GM10847 (cell line): ENCODE measurements around the gene WBP11.

Source experiments
- POLR2A ChIP-seq: IDR thresholded peaks from 2 replicates; pipeline ENCODE4 v1.6.1; 2011; ENCODE audit not compliant: insufficient read length; ENCODE audit errors: extremely low read depth

The WBP11 gene

GRCh38 chr12:14781563-14781962, 21.7 kb downstream of the WBP11 start:
- TF ChIP-seq POLR2A: no peak

- TF ChIP-seq POLR2A: no peak
Measured at GRCh38 chr12:14780859-14781258, 22.4 kb downstream of the WBP11 start.

GRCh38 chr12:14779834-14780233, 23.4 kb downstream of the WBP11 start:
- no peak for TF ChIP-seq POLR2A

DNA sequence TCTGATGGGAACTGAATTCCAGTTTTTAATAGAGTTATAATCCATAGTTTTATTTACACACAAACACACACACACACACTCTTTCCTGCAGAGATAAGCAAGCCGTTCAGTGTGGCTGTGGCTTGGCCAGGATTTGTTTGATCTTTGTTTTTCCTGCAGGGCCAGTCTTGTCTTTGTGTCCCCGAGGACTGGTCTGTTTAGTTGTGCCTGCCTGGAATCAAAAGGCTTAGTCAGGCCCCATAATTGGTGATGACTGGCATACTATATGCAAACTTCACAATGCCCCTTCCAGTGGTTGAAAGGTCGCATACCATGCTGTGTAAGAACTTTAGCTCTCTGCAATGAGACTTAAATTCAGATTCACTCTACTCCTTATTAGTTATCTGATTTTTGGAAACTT, 26.0 kb downstream of the WBP11 start:
- TF ChIP-seq POLR2A: no peak

- no peak for TF ChIP-seq POLR2A
Measured at GRCh38 chr12:14776236-14776961, 26.9 kb downstream of the WBP11 start.

DNA sequence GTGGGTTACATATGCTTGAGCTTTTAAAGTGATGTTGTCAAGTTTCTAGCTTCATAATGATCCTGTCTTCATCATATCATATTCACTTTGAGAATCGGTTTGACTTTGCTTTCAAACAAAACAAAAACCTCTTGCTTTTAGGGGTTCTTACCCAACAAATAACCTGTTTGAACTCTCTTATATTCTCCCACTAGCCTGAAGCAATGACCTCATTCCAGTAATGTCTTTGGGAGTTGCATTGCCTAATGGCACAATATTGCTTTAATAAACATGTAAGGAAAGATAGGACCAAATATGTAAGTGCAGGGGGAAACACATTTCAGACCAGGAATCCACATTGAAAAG, 27.7 kb downstream of the WBP11 start:
- no peak for TF ChIP-seq POLR2A

DNA sequence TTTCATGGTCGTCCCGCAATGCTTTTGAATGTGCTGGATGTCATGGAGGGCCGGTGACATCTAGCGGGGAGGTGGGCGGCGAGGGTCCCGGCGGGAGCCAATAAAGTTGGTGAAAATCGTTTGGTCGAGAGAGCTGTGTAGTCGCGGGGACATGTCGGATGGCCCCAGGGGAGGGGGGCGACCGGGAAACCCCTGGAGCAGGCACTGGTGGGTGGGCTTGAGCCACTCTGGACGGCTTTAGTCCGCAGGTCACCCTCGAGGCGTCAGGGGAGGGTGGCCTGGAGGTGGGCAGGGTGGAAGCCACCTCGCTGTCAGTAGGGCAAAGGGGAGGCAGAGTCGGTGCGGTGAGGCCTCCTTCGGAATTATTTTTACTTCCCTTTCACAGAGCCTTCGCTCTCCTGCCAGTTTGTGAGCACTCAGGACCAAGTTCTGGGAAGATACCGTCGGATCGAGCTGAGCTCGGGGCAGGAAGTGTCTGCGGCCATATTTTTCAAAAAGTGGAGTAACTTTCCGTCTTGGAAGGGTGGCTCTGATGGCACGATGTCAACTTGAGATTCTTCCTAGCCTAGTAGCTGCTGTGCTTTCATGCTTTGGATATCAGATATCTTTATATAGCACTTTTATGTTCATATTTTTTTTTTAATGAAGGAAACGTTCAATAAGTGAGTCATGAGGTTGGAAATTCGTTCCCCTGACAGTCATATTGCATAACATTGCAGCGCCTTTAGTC, 28.2 kb downstream of the WBP11 start:
- no peak for TF ChIP-seq POLR2A

- peak; percentile 85 for TF ChIP-seq POLR2A
Measured at GRCh38 chr12:14774074-14774905, 29.0 kb downstream of the WBP11 start.

DNA sequence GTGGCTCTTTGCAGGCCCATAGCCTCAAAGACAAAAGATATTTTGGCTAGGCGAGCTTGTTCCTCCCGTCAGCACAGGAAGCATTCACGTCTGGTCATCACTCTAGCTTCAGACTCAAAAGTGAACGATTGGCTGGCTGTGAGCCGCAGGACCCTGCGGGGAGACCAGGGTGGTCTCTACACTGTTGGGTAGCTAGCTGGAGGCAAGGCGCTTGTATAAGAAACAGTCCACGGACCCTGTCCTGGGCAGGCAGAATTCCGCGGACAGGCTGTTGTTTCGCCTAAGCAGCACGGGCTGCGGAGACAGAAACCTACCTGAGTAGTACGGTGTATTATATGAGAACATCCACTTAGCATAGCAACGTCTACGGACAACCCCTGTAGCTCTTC, 29.6 kb downstream of the WBP11 start:
- TF ChIP-seq POLR2A: no peak

GRCh38 chr12:14772946-14773345, 30.3 kb downstream of the WBP11 start:
- TF ChIP-seq POLR2A: no peak

- no peak for TF ChIP-seq POLR2A
Measured at GRCh38 chr12:14771651-14772137, 31.6 kb downstream of the WBP11 start.

GRCh38 chr12:14770496-14771461, 32.5 kb downstream of the WBP11 start:
- TF ChIP-seq POLR2A: peak; percentile 100

- peak; percentile 86 for TF ChIP-seq POLR2A
Measured at GRCh38 chr12:14769969-14770495, 33.2 kb downstream of the WBP11 start.

DNA sequence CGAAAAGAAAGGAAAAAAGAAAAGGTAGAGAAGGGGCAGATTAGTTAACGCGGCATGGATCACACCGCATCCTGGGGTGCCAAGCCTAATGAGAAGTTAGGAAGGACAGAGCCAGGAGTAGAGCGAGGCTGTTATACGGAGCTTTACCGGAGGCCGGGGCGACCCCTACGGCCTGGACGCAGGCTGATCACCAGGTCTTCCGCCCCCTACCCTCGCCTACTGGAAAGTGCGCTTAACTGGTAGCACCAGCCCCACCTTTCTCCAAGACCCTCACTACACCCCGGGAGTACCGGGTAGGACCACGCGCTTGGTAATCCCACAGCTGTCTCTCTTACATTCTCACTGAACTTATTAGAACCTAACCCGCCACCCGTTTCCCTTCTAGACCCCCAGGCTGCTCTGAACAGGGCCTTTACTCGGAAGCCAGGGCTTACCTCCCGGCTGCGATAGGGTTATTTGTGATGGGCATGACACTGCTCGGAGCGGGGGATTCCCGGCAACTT, 33.8 kb downstream of the WBP11 start:
- TF ChIP-seq POLR2A: no peak

DNA sequence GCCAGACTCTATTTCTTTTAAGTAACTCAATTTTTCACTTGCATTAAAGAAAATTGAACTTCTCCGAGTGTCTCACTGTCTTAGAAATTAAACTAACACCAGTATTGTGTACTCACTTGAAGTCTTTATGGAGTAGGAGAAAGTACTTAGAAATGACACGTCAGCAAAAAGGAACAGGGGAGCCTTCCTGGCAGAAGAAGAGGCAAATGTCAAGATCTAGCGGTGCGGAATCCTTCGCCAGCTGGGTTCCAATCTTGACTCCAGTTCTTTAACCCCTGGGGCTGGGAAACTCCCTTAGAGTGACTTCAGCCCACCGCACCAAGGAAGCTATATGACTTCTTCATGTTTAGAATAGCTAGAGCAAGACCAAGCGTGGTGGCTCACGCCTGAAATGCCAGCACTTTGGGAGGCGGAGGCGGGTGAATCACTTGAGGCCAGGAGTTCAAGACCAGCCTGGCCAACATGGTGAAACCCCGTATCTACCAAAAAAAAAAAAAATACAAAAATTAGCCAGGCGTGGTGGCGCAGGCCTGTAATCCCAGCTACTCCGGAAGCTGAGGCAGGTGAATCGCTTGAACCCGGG, 34.4 kb downstream of the WBP11 start:
- TF ChIP-seq POLR2A: no peak
